8988T (cell line): ENCODE data around the gene ZNF580.

Source experiments
- DNase-seq: peaks from one replicate; pipeline ENCODE4 v3.0.0; 2011

Gene ZNF580, protein sequence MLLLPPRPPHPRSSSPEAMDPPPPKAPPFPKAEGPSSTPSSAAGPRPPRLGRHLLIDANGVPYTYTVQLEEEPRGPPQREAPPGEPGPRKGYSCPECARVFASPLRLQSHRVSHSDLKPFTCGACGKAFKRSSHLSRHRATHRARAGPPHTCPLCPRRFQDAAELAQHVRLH

DNA sequence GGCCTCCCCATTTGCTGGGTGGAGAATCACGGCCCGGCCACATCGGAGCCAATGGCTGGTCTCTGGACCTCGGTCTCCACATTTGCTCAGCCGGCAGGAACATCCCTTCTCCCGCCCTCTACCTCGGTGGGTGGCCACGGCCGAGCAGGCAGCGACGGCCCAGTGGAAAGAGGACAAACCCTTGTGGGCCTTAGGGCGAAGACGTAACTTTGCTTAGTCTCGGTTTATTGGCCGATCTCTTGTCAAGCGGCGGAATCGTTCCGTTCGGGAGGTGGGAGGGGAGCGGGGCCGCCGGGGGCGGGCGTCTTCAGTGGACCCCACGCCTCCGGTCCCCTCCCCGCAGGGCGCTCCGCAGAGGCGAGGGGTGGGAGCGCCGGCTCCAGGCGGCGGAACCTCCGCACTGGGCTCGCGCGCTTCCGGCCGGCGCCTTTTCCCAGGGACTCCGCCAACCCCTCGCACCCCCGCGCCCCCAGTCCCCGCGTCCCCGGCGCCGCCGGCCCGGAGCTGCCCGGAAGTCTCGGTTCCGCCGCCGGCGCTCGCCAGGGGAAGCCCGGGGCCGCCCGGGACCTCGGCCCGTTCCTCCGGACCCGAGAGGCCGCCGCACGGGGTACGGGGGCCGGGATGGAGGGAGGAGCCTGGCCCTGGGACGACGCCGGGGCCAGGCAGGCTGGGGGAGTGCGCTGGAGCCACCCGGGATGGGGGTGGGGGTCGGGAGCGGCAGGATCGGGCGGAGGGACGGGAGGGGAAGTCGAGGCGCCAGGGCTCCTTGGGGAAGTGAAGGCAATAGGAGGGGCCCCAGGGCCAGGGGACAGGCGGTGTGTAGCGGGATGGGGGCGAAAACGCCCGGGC is at the start of gene ZNF580:
Gene ZNF580, plus strand, starts transcription at position 426 of the 849 bp plus-strand sequence. CDS start 1,507 bp downstream, outside the sequence.
- no peak for DNase-seq

DNA sequence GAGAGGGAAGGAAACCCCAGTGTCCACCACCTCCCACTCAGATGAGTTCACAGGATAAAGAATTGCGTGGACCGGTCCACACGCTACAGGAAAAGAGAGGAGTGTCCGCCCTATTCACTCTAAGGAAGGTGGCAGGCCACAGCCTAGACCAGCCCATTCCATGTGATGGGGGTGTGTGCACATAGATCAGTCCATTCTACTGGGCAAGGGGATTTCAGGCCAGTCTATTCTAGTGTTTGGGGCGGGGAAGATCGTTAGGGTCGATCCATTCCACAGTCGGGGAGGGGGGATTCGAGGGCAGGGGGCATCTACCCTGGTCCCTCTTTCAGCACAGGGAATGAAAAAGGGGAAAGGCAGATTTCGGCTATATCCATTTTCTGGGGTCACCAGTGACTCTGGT is 49.2 kb upstream of the ZNF580 start:
- DNase-seq: no peak

DNA sequence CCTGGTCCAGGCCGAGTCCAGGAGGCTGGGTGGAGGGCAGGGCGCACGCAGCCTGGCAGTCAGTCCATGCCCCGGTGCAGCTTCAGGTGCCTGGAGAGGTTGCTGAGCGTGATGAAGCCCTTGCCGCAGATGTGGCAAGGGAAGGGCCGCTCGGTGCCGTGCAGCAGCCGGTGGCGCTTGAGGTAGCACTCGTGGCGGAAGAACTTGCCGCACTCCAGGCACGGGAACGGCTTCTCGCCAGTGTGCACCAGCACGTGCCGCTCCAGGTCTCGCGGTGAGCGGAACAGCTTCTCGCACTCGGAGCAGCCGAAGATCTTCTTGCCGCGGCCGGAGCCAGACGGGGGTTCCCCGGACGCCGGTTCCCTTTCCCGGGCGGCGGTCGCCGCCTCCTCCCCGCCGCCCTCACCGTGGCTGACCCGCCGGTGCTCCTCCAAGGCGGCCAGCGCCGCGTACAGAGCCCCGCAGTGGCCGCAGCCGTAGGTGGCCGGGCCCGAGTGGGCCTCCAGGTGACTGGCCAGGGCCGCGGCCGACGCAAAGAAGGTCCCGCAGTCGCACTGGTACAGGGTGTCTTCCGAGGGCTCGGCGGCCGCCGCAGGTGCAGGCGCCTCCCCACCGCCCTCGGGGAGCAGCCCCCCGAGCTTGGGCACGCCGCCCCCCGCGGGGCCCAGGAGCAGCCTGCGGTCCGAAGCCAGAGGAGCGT is 48.3 kb upstream of the ZNF580 start:
- no peak for DNase-seq

DNA sequence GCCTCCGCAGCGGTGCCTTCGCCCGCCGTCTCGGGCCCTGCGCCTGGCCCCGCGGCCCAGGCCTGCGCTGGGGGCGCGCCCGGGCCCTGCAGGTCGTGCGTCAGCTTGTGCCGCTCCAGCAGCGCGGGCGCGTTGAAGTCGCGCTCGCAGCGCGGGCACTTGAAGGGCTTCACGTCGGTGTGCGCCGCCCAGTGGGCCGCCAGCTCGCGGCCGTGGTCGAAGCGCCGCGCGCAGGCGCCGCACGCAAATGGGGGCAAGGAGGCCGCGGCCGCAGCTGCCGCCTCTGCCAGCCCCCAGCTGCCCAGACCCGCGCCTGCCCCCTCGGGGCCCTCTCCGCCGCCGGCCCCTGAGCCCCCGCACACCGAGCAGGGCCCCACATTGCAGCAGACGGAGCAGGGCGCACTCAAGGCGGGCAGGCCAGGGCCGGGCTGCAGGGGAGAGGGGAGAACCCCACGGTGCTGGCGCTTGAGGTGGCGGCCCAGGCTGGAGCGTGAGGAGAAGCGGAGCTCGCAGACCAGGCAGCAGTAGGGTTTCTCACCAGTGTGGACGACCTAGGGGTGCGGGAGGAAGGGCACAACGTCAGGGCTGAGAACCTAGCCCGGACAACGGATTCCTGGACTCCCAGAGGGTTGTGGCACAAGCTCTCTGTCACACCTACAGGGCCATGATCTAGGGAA is 47.6 kb upstream of the ZNF580 start:
- no peak for DNase-seq

DNA sequence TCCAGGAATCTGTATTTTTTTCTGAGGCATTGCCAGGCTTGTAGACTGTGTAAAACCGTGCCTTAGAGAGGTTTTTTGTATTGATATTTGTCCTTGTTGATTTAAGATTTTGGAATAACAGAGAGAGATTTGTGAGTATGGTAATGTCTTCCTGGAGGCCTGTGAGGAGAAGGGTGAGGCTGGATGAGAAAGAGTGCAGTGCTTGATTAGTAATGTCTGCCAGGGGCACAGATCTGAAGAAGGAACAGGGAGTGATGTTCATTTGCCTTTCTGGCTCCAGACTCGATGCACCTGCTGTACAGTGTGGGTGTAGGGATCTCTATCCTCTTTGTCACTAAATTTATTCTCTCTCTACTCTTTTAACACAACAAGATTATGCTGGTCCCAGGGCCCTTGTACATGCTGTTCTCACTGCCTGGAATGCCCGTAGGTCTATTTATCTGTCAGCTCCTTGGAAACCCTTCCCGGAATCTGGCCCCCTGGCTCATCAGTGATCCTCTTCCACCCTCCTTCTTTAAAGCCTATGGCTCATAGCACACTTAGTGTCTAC is 45.7 kb upstream of the ZNF580 start:
- DNase-seq: no peak

DNA sequence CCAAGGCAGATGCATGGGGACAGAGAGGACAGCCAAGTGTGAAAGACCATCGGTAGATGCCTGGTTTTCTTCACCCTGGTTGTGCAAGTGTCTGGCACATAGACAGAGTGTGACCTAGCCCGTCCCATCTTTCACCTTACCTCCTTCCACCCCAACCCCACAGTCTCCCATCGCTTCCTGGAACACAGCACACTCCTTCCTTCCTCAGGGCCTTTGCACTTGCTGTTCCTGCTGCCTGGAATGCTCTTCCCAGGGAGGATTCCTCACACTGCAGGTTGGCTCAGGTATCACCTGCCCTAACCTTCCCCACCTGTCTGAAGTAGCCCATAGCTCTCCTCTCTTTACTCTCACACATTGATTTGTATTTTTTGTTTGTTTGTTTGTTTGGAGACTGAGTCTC is 44.5 kb upstream of the ZNF580 start:
- no peak for DNase-seq

DNA sequence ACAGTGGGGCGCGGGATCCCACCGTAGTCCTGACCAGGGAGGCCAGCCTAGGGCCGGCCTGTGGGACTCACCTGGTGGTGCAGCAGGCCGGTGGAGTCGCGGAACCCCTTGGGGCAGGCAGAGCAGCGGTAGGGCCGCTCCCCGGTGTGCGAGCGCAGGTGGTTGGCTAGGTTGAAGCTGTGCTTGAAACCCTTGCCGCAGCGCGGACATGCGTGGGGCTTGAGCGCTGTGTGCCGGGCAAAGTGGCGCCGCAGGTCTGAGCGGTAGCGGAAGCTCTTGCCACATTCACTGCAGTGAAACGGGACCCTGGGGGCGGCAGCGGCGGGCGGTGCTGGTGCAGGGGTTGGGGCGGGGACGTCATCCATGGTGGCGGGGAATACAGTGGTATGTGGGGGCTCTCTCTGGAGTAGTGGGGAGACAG is 43.3 kb upstream of the ZNF580 start:
- DNase-seq: no peak

DNA sequence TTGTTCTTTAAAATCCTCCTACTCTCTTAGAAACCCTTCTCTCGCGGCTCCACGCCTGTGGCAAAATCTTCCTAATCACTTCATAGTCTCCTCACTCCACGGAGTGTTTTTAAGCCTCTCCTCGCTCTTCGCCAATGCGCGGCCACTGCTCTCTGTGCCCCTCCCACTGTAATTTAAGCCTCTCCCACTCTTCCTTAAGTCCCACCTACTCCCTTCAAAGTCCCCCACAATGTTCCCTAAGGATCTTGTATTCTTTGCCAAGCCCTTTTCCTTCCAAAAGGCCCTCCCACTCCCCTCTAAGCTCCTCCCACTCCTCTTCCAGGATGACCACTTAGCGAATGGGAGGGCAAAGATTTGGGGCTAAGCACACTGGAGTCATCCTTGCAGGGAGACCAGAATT is 42.8 kb upstream of the ZNF580 start:
- DNase-seq: no peak

DNA sequence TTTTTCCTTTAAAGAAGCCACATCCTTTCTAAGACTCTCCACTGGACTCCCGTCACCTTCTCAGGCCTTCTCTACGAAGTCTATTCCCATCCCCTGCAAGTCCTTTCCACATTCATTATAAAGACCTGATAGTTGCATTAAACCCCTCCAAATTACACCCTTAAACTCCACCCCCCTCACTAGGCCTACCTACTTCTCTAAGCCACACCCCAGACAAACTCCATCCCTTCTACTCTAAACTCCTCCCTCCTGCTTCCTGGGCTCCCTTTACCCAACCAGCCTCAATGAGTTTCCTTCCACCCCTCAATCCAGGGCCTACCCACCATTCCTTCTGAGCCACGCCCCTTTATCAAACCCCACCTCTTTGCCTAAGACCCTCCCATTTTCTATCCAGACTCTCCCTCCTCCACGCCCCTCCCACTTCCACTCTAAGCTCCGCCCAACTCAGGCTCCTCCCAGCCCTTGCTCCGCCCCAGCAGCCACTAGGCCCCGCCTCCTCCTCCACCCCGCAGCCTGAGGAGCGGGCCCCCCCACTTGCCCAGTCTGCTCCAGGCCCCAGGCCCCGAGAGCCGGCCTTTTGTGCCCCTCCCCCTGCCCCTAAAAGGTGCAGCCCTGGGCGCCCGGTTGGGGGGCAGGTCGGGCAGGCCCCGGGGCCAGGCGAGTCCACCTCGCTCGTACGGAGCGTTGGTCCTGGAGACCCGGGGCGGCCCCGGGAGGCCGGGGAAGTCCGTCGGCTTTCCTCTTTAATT is 41.9 kb upstream of the ZNF580 start:
- DNase-seq: peak; percentile 64

DNA sequence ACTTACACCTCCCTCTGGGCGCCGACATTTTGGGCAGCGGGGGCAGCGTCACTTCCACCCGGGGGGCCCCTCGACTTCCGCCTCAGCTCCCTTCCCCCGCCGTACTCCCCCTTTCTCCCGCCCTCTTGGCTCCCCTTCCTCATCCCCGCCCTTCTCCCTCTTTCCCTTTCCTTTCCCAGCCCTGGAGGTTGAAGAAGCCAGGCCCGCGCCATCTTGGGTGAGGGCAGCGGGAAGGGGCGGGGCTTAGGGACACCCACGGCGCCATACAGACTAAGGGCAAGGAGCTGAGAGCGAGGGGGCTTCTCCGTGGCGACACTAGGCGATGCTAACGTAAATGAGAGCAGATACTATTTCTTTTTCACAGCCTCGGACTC is 41.3 kb upstream of the ZNF580 start, which contains the start of gene FIZ1:
Gene FIZ1, minus strand, starts transcription at position 50 of the 374 bp plus-strand sequence. CDS start 1,652 bp downstream, outside the sequence.
- DNase-seq: peak; percentile 78

DNA sequence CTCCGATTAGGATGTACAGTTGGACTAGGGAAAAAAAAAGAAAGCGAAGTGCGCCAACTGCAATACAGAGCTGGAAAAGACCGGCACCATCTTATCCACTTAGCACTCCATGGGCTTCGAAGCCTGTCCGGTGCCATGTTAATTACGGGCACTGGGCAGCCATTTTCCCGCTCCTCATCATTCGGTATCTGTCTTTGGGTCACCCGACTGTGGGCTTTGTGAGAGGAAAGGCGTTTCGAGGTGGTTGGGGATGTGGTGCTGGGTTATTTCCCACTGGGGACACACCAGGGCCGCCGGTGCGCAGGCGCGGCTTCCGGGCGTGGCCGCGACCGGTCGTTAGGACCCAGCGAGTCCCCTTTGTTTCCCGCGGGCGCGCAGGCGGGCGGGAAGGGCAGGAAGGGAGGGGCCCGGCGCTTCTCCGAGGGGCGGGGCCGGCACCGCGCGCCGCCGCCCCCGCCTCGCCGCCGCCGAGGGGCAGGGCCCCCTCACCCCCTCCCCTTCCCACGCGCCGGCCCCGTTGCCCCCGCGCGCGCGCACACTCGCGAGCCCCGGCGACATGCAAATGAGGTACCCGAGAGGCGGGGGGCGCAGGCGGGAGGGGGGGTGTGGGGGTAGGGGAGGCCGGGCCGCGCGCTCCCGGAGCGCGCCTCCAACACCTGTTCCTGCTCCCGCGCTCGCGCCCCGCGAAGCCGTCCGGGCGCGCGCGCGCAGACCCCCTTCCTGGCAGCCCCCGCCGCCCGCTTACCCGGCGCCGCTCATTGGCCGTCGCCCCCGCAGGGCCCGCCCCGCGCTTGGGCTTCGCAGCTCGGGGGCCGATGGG is 40.8 kb upstream of the ZNF580 start, which contains the start of gene ZNF524:
Gene ZNF524, plus strand, starts transcription at position 447 of the 820 bp plus-strand sequence. CDS start 1,825 bp downstream, outside the sequence.
- DNase-seq: peak; percentile 76

DNA sequence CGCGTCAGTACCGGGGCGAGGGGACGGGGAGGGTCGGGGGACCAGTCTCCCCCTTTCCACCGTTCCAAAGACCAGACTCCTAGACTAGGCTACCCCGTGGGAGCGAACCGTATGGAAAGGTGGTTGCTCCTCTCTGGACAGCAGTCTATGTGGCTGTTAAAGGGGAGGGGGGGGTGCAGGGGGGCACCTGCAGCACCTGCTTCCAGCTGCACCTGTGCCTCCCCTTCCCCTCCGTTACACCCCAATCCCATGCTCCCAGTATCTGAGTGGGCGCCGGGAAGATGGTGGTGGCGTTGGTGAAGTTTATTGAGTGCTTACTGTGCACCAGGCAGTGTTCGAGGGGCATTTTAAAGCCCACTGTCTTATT is 40.2 kb upstream of the ZNF580 start:
- no peak for DNase-seq

DNA sequence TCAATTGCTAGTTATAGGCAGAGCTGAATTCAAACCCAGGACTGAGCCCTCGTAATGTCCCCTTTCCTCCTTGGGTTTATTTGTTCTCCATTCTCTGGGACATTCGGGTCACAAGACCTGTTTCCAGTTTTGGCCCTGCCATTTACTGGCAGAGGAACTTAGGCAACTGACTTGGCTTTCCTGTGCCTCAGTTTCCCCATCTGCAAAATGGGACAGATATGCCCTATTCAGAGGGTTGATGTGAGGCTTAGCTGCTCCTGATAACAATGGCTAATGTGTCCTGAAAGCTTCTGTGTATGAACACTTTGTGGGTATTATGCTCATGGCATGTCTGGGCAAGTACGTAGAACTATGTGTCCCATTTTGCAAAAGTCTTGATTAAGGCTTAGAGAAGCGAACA is 39.7 kb upstream of the ZNF580 start:
- no peak for DNase-seq

DNA sequence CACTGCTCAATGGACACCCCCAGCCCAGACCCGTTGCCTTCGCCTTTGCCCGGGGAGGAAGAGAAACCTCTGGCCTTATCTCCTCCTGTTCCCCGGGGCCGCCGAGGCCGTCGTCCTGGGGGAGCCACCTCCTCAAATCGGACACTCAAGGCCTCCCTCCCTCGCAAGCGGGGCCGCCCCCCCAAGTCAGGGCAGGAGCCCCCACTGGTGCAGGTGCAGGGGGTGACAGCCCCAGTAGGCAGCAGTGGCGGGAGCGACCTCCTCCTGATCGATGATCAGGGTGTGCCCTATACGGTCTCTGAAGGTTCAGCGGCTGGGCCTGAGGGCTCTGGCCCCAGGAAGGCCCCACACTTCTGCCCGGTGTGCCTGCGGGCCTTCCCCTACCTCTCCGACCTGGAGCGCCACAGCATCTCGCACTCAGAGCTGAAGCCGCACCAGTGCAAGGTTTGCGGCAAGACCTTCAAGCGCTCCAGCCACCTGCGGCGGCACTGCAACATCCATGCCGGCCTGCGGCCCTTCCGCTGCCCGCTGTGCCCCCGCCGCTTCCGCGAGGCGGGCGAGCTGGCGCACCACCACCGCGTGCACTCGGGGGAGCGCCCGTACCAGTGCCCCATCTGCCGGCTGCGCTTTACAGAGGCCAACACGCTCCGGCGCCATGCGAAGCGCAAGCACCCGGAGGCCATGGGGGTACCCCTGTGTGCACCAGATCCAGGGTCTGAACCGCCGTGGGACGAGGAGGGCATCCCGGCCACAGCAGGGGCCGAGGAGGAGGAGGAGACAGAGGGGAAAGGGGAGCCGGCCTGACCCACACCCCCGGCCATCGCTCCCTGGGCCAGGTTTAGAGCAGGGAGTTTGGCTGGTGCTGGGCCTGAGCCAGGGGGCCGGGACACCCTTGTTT is 38.4 kb upstream of the ZNF580 start:
- DNase-seq: no peak

DNA sequence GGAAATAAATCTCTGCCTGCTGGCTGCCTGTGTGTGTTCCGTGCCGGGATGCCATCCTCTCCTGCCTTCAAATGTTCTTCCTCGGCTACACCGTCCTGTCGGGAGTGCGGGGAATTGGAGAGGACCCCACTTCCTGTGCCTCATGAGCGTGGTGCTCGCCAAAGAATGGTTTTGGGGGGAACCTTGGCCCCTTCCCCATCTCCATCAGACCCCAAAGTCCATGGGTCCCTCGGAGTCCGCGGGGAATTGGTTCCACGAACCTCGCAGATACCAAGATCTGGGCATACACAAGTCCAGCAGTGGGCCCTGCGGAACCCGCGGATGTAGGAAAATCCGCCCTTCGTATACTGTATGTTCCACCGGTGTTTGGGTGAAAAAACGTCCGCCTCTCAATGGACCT is 37.7 kb upstream of the ZNF580 start:
- DNase-seq: no peak

DNA sequence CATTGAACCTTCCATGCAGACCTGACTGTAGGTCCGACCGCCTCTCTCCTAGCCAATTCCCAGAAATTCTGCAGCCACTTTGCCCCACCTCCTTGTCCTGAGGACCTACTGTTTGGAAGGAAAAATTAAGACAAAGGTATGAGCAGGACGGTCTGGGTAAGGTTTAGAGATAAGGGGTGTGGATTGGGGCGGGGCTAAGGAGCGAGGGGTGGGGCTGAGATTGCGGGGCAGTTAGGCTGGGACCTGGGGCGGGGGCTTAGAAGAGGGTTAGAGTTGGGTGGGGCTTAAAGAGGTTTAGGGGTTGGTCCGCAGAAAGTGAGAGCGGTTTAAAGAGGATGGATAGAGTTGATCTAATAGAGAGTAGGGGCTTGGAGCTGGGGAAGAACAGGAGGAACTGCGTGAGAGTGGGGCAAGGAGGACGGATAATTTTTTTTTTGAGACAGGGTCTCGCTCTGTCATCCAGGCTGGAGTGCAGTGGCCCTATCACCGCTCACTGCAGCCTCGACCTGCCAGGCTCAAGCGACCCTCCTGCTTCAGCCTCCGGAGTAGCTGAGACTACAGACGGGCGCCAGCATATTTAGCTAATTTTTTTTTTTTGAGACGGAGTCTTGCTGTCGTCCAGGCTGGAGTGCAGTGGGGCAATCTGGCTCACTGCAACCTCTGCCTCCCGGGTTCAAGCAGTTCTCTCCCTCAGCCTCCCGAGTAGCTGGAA is 37.1 kb upstream of the ZNF580 start:
- no peak for DNase-seq

DNA sequence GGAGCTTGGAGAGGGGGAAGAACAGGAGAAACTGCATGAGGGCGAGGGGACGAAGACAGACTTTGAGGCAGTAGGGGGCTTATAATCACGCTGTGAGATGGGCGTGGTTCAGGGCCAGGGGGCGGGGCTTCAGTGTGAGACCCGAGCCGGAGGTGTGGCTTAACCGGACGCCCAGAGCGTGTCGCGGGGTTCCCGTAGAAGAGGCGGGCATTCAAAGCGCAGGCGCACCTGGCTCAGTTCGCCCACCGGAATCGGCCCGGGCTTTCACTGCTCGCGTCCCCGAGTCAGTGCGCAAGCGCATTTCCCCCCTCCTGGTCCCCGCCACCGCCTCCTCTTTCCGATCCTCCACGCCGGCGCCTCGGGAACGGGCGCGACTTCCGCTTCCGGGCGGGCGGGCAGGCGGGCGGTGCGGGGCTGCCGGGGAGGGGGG is 35.6 kb upstream of the ZNF580 start:
- peak; percentile 91 for DNase-seq

DNA sequence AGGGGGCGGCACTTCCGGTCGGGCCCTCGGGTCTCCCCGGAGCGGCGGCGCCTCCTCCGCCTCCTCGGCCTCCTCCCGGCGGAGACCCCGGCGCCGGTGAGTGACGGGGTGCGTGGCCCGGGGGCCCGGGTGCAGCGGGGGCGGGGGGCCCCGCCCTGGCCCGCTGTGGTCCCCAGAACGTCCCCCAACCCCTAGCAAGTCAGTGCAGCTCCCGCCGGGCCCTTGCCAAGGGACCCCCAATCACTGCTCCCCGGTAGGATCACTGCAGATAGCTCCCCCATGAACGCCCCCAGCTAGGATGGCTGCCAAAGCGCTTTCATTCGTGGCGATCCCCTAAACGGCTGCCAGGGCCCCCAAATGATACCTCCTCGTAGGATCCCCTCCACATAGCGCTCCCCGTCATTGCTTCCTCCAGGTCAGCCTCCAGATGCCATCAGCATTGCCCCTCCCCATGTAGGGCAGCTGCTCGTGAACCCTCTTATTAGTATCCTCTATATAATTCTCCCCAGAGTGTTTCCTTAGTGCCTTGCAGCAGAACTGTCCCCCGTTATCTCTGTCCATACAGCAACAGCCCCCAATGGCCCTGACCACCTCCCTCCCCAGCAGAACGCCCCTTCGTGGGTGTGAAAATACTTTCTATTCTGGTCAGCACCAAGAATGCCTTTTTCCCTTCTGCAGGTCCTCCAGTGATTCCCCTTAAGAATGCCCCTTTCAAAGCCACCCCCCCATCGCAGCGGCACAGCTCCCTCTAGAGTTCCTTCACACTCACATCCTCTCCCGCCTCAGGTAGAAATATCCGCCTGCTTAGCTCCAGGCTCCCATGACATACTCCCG is 34.9 kb upstream of the ZNF580 start, which contains the start of gene ZNF865:
Gene ZNF865, plus strand, starts transcription at position 11 of the 834 bp plus-strand sequence. CDS start 7,972 bp downstream, outside the sequence.
- DNase-seq: peak; percentile 63
